HG03432 (cell line): ENCODE measurements around the gene MYCBP2.
"Not testable (repeated sequence)": the region's sequence is repeated elsewhere in the genome, so short reads cannot be mapped to it uniquely, and the experiment has no call there.

ENCODE experiments used
- ATAC-seq: cut with Tn5 transposase; IDR thresholded peaks from one replicate; pipeline ENCODE4 v1.9.1; 2021; ENCODE audit warnings: mild to moderate bottlenecking, moderate library complexity; ENCODE audit not compliant: unreplicated experiment

The MYCBP2 gene

GRCh38 chr13:77034881-77035280, 292.0 kb downstream of the MYCBP2 start:
- ATAC-seq = no peak

GRCh38 chr13:77033717-77034302, 293.1 kb downstream of the MYCBP2 start:
- no peak for ATAC-seq

DNA sequence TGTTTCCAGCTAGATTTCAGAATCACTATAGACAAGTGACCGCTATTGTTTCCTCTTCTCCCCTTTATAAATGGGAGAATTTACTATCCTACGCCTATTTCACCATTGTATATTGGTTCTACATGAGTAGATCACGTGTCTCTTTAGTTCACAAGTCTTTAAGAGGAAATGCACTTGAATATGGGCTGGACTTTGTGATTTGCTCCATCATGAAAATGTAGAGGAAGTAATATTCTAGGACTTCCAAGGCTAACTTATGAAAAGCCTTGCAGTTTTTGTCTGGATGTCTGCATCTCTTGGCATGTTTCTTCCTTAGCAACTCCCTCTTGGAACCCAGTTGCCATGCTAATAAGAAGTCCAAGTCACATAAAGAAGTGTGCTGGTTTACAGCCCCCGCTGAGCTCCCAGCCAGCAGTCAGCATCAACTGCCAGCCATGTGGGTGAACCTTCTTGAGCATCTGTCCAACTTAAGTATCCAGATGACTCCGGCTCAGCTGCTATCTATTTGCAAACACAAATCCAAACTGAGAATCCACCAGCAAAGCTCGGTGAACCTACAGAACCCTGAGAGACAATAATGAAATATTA, 295.1 kb downstream of the MYCBP2 start:
- ATAC-seq = no peak

DNA sequence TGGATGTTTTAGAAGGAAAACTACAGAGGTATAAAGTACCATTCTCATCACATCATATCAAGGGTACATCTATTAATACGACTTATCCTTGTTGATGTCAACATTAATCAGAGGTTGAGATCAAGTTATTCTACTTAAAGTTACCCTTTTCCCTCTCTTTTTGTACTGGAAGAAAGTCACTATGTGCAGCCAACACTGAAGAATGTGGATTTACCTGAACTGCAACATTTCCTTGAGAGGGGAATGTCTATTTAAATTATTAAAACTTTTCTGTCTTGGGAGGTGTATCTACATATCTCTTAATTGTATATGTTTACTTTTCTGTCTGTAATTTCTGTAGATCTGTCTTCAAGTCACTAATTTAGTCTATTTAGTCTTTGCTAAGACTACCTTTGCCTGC, 297.5 kb downstream of the MYCBP2 start:
- no peak for ATAC-seq

GRCh38 chr13:77028202-77028601, 298.7 kb downstream of the MYCBP2 start:
- no peak for ATAC-seq

GRCh38 chr13:77026861-77027621, 299.9 kb downstream of the MYCBP2 start, which contains the start of gene FBXL3:
FBXL3 (minus strand) TSS chr13:77027159; CDS start chr13:77021860, 5,299 bp downstream.
- ATAC-seq = peak; percentile 65

GRCh38 chr13:77026255-77026860, 300.5 kb downstream of the MYCBP2 start:
- ATAC-seq = peak; percentile 62

- ATAC-seq = no peak
Observed at GRCh38 chr13:77022341-77022740, 304.6 kb downstream of the MYCBP2 start.

- no peak for ATAC-seq
Observed at GRCh38 chr13:77019756-77020155, 307.1 kb downstream of the MYCBP2 start.

- no peak for ATAC-seq
Observed at GRCh38 chr13:77016888-77017623, 309.8 kb downstream of the MYCBP2 start.

DNA sequence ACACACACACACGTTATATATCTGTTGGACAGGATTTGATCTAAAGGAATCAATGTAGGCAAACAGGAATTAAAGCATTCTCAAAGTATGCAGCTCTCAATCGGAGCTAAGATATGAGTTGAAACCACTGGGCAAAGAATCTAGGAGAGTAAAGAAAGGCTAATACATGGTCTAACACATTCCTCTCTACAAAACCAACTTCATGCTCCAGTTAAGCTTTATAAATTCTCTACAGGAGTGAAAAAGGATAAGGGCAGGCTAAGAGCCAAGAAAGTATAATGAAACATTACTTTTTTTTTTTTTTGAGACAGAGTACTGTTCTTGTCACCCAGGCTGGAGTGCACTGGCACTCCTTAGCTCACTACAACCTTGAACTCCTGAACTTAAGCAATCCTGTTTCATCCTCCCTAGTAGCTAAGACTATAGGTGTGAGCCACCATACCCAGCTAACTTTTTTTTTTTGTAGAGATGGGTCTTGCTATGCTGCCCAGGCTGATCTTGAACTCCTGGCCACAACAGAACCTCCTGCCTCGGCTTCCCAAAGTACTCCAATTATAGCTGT, 310.6 kb downstream of the MYCBP2 start:
- no peak for ATAC-seq

DNA sequence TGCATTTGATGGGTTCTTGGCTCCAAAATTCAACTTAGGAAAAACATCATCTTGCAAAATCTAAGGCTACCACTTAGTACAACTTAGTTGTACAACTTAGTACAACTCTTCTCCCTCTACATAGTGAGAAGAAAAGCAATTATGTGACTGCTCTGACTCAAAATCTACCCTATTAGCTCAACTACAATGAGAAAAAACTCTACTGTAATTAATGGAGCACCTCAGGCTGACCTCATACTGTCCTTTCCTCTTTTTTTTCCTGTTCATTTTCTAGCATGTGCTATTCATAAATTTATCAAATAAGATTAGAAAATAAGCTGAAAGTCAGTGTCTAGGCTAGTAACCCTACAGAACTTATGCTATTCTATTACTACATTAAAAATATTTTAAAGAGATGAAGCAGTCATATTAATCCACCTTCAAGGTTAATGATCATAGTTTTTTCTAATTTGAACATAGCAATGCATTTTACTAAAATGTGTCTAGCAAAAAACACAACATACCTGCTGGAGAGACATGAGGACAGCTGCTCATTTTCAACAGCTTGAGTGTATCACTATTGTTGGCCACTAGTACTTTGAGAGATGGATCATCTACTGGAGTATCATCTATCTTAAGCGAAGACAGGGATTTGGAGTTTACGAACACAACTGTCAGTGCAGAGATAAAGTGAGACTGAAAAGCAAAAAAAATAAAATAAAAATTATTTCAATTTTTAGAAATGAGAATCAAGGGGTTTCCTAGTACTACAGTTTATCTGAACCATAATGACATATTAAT, 311.8 kb downstream of the MYCBP2 start:
- no peak for ATAC-seq

- ATAC-seq = no peak
Observed at GRCh38 chr13:77013853-77014542, 312.9 kb downstream of the MYCBP2 start.

GRCh38 chr13:77009719-77010118, 317.2 kb downstream of the MYCBP2 start:
- not testable (repeated sequence) for ATAC-seq

DNA sequence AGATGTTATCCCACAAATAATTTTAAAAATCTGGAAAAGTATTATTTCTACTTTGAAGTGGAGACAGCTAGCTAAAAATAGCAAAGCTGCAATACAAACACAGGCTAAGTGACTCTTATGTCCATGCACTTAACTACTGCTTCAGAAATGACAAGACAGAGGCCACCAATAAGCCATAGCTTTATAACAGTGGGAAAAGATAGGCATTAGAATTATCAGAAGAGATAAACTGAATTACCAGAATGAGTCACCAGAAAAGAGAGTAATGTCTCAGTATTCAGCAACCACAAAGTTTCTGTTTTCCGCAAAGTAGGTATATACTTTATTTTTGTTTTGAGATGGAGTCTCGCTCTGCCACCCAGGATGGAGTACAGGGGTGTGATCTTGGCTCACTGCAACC, 317.9 kb downstream of the MYCBP2 start:
- peak; percentile 76 for ATAC-seq

- not testable (repeated sequence) for ATAC-seq
Observed at GRCh38 chr13:77008337-77008736, 318.6 kb downstream of the MYCBP2 start.

- no peak for ATAC-seq
Observed at GRCh38 chr13:77002590-77003190, 324.2 kb downstream of the MYCBP2 start.

GRCh38 chr13:77001963-77002587, 324.8 kb downstream of the MYCBP2 start:
- ATAC-seq = no peak
